Posterior cingulate gyrus (tissue), 11 donors: ENCODE results near the gene FAT3.

Experiments
- DNase-seq, 10 donors: peaks; one replicate each; pipeline versions ENCODE4 v3.0.0 to v3.0.0-alpha.2; 2020 to 2021; ENCODE audit warnings: mixed read lengths in 3 of 10
- intact Hi-C: fragments of 100-400 bp; cut with DNase I; formaldehyde crosslinking; loops from one replicate; pipeline ENCODE4 v1.15.1; 2023

Gene FAT3

DNA sequence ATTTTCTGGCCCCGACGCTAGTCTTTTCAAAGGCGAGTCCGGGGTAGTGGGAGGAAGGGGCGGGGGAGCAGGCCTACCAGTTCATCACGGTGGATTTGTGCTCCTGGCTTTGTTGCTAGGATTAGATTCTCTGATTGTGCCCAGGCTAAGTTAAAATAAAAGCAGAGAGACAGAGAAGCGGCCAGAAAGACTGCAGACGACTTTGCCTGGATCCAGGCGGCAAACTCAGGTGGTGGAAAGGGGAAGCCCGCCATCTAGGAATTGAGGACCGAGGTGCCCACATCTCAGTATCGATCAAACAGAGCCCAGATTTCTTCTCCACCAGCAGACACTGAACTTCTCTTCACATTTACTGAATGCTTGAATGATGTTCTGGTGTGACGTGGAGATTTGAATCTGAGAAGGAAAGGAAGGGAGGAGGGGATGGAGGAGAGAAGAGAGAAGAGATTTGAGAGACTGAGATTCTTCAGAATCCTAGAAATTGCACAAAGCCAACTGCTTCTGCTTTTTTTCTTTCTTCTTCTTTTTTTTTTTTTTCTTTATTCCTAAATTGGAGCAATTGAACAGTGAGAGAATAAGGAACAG, 2.7 kb downstream of the FAT3 start:
- peak in 5 of 10 donors; percentile 15 to 76 (median 61) for DNase-seq
- intact Hi-C loops, result no loop called here

DNA sequence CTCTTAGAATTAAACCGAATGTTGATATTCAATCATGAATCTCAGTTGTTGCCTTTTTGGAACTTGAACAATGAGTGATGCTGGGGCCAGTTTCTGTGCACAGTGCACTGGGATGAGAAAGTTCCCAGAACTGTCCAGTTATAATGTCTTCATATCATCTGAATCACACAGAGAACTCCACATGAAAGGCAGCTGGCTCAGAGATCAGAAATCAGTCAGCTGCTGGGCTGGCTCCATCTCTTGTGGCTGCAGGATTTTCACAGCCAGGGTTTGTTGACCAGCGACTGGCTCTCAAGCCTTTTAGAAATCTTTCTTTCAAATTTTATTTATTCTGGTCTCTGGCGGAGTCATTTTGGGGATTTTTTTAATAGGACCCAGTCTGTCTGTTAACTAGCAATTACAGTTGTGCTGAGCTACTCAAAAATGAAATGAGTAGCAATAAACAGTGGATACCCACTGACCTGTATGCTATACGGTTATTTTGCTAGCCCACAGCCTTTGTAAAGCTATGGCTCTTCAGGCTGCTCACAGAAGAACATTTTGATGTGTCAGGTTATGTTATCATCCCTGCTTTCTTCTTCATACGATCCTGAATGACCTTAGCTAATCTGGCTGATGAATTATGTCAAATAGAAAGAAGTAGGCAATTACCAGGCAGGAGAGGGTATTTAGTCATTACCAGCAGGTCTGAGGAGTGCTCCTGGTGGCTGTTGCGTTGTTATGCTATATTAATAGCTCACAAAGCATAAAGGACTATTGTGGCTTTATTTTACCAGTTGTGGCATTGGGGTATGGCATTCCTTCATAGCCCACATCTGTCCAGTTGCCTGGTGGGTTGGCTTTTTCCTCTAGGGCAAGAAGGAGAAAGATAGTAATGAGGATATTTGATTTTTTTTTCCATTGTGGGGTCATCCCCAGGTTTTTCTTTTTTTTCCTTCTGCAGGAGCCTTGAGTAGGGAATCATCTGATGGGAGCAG, 3.6 kb downstream of the FAT3 start:
- intact Hi-C loops, result no loop called here
- DNase-seq, result no peak

DNA sequence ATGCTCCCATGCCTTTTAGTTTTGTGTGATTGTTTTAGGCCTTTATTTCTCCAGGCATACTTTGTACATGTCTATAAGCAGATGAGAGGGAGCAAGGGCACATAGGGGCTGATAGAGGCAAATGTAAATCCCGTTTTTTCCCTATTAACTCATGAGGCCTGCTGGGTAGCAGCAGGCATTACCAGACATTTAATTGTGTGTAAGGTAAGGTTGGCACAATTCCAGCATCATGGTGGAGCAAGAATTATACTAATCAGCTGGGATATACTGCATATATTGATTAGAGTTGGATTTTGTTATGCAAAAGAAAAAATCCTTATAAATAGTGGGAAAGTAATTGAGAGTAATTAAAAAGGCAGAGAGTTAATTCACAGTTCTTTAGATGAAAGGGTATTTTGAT, 12.2 kb downstream of the FAT3 start:
- intact Hi-C loops, result no loop called here
- DNase-seq, result no peak

DNA sequence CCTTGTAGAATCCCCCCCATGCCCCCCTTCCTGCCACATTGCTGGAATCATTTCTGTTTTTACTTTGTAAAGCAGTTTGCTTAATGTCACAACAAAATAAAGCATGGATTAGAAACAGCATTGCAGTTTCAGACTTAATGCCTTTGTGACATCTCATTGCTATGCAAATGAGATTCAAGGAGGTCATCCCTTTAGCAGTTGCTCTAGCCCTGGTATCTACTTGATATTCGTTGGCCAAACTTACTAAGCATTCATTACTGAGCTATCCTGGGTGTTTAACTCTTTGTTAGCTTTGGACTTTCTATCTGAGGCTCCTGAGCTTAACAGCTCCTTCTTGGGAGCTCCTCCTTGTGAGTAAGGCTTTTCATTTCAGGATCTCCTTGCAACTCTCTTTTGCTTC, 16.3 kb downstream of the FAT3 start:
- intact Hi-C loops, result no loop called here
- no peak for DNase-seq

DNA sequence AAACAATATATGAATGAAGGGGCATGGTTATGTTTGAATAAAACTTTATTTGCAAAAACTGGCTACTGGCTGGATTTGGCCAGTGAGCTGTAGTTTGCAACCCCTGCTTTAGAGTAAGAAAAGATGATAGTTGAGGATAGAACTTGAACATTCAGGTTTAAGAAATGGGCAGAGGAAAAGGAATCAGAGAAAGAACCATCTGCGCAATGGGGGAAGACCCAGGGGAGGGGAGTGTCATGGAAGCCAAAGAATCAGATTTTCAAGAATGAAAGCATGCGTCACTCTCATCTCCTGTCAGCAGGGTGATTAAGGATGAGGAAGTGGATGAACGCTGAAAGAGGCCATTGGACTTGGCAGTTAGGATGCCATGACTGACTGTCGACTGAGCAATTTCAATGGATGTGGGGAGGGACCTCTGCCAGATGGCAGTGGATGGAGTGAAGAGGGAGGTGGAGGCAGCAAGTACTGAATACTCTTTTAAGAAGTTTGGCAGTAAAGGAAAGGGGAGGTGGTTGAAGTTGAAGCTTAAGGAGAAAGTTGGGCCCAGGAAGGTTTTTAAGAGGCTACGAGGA, 21.2 kb downstream of the FAT3 start:
- DNase-seq, result no peak
- intact Hi-C loops, result no loop called here

DNA sequence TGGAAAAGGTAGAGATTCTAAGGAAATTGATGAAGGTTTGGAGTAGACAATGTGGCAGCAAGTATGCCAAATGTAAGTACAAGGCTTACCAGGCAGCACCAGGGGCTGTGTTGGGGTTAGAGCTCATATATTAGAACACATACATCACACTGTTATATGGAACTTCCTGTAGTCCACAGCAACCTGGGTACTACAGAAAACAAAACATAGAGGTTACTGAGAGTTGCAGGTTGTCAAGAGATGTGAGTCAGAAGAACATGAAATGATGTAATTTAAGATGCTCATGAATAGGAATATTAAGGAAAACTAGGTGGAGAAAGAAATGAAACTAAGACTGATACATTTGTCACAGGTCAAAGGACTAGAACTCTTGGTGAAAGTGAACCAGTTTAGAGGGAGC, 22.0 kb downstream of the FAT3 start:
- intact Hi-C loops, result no loop called here
- DNase-seq, result no peak

DNA sequence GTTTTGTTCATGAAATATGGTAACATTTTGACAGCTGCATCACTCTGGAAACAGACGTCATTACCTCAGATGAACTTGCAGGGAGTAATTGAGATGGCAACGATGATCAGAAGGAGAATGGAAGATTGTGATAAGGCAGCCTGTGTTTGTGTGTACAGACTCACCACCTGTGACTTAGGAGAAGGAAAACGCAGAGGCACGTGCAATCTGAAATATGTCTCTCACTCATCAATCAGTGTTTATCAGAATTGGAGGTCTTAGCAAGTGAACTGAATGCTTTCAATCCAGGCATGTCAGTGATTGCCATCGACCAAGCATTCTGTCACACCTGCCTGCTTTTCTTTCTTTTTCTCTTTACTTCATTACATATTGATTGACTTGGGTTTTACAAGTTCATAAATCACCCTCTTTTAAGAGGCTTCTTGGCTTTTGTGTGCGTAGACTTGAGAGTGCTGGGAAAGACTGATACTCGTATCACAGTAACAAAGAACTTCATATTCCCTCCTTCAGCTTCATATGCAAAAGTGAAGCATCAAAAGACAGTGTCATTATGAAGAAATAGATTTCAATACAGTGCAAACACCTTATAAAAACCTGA, 24.6 kb downstream of the FAT3 start:
- no peak for DNase-seq
- intact Hi-C loops, result no loop called here

DNA sequence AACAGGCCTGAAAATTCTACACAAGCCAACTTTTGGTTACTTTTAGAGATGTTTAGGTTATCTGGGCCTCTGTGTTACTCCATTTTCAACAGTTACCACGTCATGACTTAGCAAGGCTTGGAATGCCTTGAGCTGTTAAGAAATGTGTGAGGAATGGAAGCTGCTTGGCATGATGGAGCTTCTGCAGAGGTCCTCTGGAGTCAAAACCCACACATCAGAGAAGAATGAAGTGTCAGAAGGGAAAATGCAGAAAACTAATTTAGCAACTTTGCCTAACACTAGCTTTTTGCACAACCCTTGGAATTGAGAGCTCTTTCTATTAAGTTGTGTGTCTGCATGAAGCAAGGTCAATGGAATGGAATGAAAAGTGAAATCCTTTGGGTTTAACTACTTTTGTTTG, 27.4 kb downstream of the FAT3 start:
- no peak for DNase-seq
- intact Hi-C loops, result no loop called here

DNA sequence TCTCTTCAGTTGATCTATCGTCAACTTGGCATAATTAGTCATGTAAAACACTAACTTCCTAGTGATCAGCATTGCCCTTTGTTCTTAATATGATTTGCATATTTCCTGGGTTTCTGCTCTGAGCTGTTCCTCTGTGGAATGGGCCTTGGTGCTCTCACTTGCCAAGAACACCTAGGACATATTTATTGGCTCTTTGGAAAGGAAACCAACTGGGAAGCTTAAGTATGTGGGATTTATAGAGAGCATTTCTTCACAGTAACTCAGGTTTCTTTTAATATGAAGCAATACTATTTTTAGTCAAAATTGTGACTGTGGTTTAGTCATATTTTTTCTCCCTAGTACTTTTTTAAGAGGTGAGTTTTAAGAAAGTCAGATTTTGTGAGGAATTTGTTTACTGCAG, 28.8 kb downstream of the FAT3 start:
- no peak for DNase-seq
- intact Hi-C loops, result no loop called here

DNA sequence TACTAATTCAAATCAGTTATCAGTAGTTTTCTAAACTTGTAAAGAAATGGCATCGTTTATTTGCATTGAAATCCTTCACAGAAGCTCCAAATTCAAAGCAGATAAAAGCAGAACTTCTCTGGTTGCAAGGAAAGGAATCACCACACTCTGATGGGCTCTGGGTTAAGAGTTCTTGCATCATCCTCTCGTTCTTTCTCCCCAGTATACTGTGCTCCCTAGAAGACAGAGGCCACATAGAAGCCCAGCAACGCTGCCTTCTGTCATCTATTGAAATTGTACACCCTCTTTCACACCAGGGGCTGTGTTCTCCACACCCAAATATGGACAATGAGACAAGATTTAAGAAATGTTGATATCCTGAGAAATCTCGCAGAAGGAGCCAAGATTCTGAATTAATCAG, 29.3 kb downstream of the FAT3 start:
- no peak for DNase-seq
- intact Hi-C loops, result no loop called here

DNA sequence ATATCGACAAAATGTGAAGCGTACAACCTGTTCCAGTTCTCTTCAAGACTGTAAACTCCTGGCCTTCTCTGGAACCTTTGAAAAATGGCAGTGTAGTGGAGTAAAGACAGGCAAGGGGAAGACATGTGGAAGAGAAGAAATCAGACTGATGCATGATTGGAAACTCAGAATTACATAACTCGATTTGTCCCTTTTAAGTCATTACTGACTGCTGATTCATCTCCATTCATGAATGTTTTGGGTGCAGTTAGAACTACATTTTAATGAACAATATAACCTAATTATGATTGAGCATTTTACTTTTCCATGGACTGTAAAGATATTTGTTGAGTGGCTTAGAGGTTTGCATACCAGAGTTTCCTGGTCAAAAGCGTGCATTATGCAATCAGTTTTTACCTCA, 32.9 kb downstream of the FAT3 start:
- DNase-seq, result no peak
- intact Hi-C loops, result no loop called here

DNA sequence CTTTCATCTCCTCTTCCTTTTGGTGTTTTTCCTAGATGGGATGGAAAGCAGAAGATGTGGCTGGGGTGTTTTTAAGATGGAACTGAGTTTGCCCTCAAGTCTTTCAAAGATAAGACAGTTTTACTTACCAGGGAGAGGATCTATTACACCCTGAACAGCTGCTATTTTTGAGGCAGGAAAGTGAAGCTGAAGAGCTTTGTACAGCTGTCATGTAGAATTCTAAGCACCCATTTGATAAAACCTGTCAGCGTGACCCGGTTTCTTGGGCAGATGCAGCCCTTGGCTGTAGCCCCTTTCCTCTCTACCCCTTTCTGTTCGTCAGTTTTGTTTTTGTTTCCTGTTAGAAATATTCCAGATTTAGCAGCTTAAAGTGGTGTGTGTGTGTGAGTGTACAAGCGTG, 35.2 kb downstream of the FAT3 start:
- intact Hi-C loops, result no loop called here
- DNase-seq, result no peak

DNA sequence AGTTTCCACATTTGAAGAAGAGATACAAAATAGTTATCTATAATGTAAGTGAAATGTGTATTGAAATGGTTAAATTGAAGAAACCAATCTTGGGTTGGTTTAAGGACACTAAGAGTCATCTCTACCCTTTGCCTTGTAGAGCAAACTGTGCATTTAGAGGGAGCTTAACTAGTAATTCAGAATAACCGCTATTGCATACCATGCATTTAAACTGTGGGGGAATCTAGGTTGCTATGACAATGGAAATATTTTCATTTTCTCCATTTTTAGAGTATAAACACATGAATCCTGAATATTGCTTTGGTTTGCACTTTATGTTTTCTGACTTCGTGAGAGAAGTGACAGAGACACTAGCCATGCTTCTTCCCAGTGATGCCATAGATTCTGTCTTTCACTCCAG, 39.7 kb downstream of the FAT3 start:
- intact Hi-C loops, result no loop called here
- DNase-seq, result no peak

DNA sequence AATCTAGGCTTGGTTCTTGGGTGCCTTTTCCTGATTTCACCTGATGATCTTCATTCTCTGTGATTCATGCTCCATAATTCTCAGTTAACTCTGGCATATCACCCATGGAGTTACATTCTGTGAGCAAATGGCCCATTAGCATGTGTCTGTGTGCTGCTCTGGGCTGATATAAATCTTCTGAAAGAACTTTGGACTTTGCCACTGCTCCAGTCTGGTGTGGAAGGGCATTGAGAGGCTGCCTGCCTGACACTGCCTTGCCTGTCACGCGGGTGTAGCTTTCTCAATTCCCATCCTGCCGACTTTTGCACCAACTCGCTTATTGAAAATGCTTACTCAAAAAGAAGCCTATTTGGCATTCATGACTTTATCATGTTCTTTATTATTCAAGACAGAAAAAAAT, 42.2 kb downstream of the FAT3 start:
- DNase-seq, result no peak
- intact Hi-C loops, result no loop called here

DNA sequence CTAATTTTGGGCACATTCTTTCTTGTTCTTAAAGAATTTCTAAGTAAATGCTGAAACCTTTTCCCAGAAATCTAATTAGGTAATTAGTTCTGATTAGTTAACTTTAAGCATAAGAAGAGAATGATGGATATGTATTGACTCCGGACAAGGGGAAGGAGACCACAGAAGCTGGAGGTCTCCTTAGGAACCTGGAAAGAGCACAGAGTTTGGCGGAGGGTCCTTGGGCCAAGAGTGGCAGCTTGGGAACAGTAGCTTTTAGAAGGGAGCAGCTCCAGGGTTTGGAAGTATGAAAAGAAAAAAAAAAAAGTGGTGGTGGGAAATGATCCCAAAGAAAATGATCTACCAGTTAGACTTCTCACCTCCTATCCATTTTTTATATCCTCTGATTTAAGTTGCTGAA, 42.7 kb downstream of the FAT3 start:
- intact Hi-C loops, result no loop called here
- no peak for DNase-seq

DNA sequence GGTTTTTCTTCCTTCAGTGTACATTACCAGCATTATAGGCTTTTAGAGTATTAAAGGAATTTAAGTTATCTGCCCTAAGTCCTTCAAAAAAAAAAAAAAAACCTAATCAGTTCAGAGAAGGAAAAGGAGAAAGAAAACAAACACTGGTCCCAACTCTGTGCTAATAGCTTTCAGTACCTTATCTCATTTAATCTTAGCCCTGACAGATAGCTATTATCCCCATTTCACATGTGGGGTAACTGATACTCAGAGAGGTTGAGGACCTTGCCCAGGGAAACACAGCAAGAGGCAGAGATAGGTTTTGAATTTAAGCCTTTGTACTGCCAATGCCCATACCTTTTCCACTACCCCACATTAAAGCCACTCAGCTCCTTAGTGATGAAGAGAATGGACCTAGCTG, 43.4 kb downstream of the FAT3 start:
- no peak for DNase-seq
- intact Hi-C loops, result no loop called here

DNA sequence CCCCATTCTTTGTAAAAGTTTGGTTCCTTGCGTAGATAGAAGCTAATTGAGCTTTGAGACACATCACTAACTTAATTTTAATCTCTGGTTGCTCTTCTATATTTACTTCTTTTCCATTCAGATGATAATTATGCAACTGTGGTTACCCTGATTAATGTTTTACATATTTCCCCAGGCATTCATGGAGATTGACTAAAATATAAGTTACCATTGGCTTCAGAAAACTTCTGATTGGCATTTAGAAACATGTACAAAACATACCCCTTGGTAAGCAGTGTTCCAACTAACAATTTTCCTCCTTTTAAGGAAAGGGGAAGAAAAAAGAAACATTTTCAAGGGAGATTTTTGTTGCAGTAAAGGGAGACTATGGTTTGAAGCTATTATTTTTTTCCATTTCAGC, 43.9 kb downstream of the FAT3 start:
- intact Hi-C loops, result no loop called here

DNA sequence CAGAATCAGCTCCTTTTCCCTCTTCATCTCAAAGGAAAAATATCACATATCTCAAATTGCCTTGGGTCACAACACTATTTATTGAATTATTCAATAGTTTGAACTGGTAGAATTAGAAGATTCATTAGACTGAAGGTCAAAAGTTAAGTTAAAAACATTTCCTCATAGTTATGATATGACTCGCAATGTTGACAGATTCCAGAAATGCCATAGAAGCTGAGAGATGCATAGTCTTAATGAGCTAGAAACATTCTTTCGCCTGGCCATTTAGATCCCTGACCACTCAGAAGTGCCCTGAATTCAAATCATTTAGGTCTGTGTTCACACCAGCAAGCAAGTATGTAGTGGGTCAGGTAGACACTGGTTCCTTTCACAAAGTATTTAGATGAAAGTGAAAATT, 44.4 kb downstream of the FAT3 start:
- intact Hi-C loops, result no loop called here
- DNase-seq, result no peak

More for the DNA sequence above, 43.9 kb downstream of the FAT3 start:
- no peak for DNase-seq

DNA sequence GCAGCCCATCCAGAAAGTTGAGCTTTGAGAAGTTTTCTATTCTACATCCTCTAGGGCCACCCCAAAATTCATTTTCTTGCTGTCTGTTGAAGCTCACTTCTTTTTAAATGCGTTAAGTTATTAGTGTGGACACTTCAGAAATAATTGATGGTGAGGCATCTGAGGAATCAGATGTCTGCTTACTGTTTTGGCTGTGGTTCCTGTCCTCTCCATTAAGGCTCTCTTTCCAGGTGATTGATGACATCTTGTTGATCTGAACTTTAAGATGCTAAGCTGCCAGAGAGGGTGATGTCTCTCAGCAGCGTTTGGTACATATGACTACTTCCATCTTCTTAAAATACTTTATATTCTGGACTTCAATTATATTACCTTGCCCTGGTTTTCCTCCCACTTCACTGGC, 45.2 kb downstream of the FAT3 start:
- intact Hi-C loops, result no loop called here

DNA sequence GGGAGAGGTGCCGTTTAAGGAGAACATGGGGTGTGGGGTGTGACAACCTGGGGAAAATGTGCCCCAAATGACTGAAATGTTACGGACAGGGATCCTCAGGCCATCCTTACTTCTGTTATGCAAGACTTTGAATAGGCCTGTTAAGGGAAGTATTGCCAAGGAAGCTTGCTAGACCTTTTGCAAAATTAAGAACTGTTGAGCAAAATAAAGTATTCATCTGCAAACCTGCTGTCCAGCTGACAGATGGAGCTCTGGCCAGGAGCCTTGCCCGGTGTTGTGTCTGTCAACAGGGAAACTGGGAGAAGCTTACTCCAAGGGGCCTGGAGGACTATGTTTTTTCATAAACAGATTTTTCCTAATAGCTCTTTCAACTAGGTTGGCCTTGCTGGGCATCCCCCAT, 48.0 kb downstream of the FAT3 start:
- intact Hi-C loops, result no loop called here
- peak in 1 of 10 donors; percentile 73 for DNase-seq

More for the DNA sequence above, 45.2 kb downstream of the FAT3 start:
- no peak for DNase-seq
